M059J (cell line): ENCODE results near the gene TIGD1. TPM values are rescaled to one million over a fixed set of nuclear protein-coding genes. Genes with fewer than 3 reads are reported as not detected.

Experiments used
- DNase-seq: peaks from one replicate; pipeline ENCODE4 v3.0.0-alpha.2; 2012; ENCODE audit warnings: low read depth
- total RNA-seq: library from RNA; depleted of rRNA; stranded (reverse); fragments of >200 nt; shearing (Covaris generic); gene quantifications from 2 replicates; pipeline ENCODE4 v1.2.3, GENCODE V29; 2014; rRNA removed

TIGD1 gene
- total RNA-seq, 1 experiment from 2014 or later: 3.4 TPM

GRCh38 chr2:232501794-232502390, 48.5 kb downstream of the TIGD1 start:
- DNase-seq: no peak

- DNase-seq: no peak
Measured at GRCh38 chr2:232501331-232501771, 49.0 kb downstream of the TIGD1 start.

GRCh38 chr2:232498452-232498851, 51.9 kb downstream of the TIGD1 start:
- DNase-seq: no peak

Other genes starting within 250 kb of the TIGD1 start
- gene ALPP, start 171.8 kb downstream of the TIGD1 start, total RNA-seq: 0.59 and 1.5 TPM in 2 replicates
- gene ALPG, start 143.7 kb downstream of the TIGD1 start, total RNA-seq: not detected in 2 replicates
- not detected in 2 replicates for gene ALPI, start 94.4 kb downstream of the TIGD1 start, total RNA-seq
- not detected in 2 replicates for gene ECEL1, start 62.7 kb downstream of the TIGD1 start, total RNA-seq
- gene PRSS56, start 30.2 kb downstream of the TIGD1 start, total RNA-seq: not detected in 2 replicates
- gene CHRND, start 24.4 kb downstream of the TIGD1 start, total RNA-seq: not detected in 2 replicates
- gene CHRNG, start 10.9 kb downstream of the TIGD1 start, total RNA-seq: not detected in 2 replicates
- gene EIF4E2, start 132 bp upstream of the TIGD1 start, total RNA-seq: 79.1 and 79.4 TPM in 2 replicates
- 0.49 and 1.7 TPM in 2 replicates for gene EFHD1, start 83.0 kb upstream of the TIGD1 start, total RNA-seq
- 38.4 and 45.6 TPM in 2 replicates for gene GIGYF2, start 146.8 kb upstream of the TIGD1 start, total RNA-seq
- not detected in 2 replicates for gene KCNJ13, start 226.0 kb upstream of the TIGD1 start, total RNA-seq